DMS 273 treated with DMSO at 0.1 percent for 48 hours (cell line): Measurements from ENCODE around the gene NFKB1.

Experiments used
- DNase-seq: peaks from one replicate; lab custom pipeline; 2025; lab: John Stamatoyannopoulos, UW

Gene NFKB1

DNA sequence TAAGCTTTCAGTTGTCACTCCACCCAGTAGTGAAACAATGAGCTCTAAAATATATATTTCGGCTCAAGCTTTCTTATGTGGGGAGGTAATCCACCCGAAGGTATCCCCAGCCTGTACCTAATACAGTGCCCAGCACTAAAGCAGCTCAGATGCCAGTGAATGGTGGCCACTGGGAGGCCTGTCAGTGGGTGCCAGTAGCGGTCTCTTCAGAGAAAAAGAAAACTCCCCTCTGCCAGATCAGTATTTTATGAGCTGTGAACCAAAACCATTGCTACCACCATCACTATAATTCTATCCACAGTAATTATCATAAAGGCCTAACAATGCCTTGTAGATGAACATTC, 835 bp upstream of the NFKB1 start:
- DNase-seq = no peak

DNA sequence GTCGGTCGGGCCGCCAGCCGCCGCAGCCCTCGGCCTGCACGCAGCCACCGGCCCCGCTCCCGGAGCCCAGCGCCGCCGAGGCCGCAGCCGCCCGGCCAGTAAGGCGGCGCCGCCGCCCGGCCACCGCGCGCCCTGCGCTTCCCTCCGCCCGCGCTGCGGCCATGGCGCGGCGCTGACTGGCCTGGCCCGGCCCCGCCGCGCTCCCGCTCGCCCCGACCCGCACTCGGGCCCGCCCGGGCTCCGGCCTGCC, 213 bp downstream of the NFKB1 start:
- no peak for DNase-seq

DNA sequence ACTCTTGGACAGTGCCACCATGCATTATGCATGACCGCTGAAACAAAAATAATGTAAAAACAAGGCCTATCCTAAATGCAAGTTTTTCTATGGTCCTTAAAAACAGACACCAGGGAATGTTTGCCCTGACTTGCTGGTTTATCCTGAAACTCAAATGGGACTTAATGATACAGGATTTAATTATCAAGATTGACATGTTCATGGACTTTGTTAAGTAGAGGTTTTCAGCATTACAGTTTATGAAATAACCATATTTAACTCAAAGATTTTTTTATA, 1.3 kb downstream of the NFKB1 start:
- DNase-seq = no peak

DNA sequence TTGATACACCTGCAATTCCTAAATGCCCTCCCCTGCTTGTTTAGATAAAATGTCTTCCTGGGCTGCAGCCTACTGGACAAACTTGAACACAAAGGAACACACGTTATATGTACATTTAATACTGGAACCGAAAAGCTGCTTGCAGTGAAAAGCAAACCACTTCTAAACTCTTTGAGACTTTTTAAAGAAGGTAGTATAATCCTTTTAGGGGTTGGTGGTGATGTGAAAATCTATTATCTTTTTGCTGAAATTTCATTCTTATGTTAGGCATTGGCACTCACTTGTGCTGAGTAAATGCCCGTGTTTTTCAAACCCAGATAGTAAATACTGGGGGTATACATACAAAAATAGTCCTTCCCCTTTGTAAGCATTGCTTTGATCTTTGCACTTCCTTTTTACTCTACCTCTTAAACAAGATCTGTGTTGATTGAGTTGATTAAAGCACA, 2.2 kb downstream of the NFKB1 start:
- DNase-seq = no peak

DNA sequence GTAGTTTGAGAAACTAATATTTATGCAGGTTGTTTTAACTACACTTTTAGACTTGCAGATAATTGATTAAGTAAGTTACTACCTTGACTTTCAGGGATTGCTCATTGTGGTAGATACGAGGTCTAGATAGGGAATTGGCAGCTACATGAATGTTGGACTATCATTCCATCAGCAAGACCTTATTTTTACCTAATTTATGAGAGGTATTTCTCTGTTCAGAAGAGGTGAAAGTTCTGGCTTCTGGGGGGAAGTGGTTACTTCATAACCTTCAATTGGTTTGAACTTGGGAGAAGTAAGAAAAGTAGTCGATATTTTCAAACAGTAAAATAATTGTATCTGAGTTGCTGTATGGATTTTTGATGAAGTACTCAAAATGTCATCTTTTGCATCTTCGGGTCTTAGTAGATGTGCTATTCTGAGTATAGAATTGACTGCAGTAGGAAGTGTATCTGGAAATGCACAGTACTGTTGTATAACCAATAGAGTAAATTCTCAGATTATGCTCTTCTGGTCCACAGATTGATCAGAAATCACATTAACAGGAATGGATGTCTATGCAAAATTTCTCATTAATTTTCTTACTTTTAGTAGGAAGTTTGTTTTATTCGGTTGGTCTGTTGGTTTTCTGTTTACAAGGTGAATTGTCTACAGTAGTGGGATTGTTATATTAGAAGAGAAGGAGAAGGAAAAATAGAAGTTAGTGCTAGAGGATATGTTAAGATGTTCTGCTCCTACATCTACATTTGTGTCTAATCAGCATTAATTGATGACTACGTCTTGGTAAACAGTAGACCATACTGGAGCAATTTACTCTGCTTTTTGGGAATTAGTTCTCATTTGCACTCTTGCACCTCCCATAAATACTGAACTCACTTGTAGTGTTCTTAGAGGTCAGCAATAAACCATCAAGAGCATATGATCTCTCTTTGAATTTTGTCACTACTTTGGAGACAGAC, 3.0 kb downstream of the NFKB1 start:
- DNase-seq = no peak

DNA sequence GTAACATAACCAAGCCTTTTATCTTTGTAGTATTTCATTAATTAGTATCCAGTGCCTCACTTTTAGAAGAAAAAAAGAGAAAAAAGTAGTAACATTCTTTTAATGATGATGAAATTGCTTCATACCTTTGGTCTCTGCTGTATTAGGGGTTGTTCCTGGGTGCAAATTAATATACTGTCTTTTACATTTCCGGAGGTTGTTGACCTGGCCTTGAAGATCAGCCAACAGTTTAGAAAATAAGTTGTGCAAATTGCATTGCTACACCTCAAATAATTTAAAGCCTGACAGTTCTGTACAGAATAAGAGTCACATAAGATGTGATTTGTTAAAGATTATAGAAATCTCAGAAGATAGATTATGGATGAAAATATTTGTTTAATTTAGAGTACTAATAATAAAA, 3.8 kb downstream of the NFKB1 start:
- DNase-seq = no peak

DNA sequence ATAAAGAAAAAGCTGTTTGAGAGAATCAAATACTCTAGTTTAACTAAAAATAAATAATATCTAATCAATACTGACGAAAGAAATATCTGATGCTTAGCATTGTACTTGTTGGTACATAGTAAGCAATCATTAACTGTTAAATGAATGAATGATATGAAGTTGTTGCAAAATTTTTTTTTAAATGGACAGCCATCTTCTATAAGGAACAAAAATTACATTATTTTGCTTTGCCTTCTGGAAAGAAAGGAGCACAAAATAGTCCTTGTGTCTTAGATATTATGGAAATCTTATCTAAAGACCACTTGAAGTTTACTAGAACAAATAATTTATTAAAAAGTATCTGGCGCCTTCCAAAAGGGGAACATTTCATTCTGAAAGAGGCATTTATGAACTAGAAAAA, 4.5 kb downstream of the NFKB1 start:
- DNase-seq = no peak

DNA sequence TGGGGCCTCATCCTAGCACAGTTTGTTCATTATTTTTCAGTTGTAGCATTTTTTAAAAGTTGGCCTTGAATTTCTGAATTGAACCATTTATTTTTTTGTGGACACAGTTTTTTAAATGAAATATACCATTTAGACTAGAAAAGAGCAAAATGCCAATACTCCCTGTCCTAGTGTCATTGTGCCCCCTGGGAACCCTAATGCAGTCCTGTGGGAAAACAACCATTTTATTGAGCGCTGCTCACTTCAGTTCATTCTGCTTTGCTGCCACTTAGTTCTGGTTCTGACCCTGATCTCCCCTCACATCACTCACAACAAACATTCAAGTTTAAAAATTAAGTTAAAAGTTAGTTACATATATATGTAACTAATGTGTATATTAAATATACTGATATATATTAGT, 5.4 kb downstream of the NFKB1 start:
- DNase-seq = no peak

DNA sequence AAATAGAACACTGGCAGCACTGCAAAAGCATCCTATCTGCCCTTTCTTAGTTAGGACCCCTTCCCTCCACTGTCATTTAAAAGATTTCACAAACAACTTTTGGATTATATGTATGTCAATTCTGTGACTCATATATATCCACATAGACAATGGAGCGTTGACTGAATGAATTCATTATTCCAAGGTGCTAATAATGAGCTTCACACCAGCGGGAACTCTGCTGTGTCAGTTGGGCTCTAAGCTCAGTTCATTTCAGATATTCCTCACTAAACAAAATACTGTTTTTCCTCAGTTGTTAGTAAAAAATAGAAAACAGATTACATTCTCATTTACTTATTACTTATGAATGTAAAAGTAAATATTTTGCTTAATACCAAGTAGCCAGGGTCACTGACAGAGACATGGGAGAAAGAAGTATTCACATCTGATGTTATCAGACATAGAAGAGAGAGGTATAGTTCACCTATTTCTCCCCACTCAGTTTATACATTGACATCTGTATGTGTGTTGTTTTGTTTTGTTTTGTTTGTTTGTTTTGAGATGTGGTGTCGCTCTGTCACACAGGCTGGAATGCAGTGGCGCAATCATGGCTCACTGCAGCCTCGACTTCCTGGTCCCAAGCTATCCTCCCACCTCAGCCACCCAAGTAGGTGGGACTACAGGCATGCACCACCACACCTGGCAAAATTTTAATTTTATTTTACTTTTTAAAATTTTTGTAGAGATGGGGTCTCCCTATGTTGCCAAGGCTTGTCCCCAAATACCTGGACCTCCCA, 10.9 kb downstream of the NFKB1 start:
- no peak for DNase-seq

DNA sequence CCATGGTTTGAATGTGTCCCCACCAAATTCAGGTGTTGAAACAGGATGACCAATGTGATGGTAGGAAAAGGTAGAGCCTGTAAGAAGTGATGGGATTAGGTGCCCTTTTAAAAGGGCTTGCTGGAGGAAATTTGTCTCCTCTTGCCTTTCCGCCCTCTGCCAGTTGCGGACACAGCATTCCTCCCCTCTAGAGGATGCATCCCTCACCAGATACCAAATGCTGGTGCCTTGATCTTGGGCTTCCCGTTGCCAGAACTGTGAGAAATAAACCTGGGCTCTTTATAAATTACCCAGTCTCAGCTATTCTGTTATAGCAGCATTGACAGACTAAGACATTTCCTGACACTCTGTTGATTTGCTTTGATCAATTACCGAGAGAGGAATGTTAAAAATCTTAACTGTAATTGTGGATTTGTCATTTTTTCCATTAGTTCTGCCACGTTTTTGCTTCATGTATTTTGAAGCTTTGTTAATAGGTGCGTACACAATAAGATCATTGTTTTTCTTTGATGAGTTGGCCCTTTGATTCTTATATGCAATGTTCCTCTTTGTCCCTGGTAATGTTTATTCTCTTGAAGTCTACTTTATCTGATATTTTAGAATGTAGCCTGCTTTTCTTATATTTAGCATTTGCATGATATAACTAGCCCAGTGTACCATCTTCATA, 13.3 kb downstream of the NFKB1 start:
- no peak for DNase-seq

DNA sequence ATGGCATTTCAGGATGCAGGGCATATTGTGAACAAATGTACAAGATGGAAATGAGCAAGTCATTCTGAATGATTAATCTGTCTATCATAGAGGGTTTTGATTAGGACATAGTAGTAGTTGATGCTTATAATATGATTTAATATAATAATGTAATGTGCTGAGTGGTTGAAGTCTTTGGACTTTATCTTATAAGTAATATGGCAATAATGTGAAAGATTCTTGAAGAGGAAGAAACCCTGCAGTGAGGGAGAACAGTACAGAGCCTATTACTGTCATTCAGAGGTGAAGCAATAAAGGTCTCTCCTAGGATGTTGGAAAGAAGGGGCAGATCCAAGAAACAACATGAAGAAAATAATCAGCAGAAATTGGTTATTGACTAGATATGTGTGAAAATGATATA, 16.6 kb downstream of the NFKB1 start:
- DNase-seq = no peak

DNA sequence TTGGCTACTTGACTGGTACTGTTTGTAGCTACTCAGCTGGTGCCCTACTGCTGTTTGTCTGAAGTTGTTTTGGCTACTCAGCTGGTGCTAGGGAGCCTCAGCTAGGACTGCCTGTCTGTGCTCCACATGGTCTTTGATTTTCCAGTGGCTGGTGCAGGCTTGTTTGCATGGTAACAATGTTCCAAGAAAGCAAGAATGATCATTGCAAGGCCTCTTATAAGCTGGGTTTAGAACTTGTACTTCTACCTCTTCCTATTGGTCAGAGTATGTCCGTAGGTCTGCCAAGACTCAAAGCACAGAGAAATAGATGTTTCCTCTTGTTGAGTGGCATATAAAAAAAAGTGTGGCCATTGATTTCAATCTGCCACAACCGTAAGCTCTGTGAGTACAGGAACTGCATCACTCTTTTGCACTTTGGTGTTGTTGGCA, 17.6 kb downstream of the NFKB1 start:
- no peak for DNase-seq

DNA sequence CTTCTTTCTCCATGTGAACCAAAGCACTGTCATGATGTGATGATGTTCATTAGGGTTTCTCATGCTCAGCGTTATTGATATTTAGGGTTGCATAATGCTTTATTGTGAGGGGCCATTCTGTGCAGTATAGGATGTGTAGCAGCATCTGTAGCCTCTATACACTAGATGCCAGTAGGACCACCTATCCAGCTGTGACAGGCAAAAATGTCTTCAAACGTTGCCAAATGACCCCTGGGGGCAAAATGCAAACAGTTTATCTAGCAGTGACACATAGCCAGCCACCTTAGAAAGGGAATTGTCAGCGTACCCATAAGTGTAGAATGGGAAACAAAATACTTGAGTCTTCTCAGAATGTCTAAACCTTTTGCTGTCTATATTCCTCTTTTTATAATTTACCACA, 18.8 kb downstream of the NFKB1 start:
- DNase-seq = no peak

DNA sequence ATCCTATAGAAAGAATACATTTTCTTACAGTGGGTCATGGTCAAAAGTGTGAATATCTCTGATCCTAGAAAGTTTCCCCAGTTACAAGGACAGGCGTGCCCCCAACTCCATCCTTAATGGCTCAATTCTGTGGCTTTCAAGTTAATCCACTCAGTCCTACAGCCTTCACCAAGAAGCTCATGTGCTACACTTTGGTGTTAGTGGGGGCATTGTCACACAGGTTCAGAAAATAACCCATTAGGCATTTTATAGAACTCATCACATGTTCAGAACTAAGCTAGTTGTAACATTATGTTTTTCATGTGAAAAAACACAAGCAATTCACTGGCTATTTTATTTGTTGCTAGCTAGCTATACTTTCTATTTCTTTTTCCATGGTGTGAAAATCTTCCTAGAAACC, 20.4 kb downstream of the NFKB1 start:
- no peak for DNase-seq

DNA sequence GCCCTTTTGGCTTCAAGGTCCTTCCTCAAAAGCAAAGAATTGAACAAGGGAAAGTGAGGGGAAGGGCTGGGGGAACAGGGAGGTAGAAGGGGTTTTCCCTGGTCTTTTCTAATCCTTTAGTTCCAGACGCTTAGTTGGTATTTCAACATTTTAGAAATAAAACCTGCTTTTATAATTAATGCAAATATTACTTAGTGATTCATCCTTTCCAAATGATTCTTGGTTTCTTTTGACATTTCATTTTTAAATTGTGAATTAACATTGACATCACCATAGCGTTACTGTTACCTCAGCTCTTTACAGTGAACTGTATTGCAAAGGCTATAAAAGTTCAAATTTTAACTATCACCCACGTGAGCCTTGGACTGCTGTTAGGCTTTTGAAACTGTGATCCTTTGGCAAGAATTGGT, 20.9 kb downstream of the NFKB1 start:
- DNase-seq = no peak

DNA sequence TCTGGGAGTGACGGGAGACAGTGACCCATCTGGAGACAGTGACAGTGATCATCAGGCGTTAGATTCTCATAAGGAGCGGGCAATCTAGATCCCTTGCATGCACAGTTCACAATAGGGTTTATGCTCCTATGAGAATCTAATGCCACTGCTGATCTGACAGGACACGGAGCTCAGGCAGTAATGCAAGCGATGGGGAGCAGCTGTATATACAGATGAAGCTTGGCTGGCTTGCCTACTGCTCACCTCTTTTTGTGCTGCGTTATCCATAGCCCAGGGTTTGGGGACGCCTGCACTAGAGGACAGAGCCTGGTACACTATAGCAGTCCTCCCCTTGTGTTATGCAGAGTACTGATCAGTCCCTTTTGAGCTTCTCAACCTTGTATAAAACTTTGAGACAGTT, 23.5 kb downstream of the NFKB1 start:
- no peak for DNase-seq

DNA sequence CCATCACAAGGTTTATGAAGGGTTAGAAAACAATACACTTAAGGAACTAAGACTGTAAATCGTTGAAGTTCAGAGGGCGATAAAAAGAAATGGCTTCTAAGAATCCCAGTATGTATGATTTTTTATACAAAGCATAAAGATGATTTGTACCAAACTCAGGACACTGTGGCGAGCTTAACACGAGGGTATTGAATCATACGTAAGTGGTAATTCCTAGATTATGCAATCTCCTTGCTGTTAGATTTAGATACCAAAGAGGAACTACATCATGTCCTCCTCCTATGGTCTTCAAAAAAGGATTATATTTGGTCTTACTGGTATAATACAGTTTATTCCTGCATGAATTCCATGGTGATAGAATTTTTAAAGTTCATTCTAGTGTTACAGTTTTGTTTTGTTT, 23.9 kb downstream of the NFKB1 start:
- DNase-seq = no peak

DNA sequence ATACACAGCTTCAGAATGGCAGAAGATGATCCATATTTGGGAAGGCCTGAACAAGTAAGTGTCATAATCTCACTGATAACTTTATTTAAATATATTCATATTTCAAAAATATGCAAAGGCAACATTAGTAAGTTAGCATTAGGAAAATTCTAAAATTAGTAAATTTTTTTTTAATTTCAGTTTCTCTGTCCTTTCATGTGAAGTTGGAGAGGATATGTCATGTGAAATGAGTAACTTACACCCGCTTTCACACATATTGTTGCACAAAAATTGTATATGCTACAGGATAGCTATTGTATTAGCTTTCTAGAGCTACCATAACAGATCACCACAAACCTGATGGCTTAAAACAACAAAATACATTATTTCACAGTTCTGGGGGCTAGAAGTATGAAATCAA, 24.3 kb downstream of the NFKB1 start:
- no peak for DNase-seq

DNA sequence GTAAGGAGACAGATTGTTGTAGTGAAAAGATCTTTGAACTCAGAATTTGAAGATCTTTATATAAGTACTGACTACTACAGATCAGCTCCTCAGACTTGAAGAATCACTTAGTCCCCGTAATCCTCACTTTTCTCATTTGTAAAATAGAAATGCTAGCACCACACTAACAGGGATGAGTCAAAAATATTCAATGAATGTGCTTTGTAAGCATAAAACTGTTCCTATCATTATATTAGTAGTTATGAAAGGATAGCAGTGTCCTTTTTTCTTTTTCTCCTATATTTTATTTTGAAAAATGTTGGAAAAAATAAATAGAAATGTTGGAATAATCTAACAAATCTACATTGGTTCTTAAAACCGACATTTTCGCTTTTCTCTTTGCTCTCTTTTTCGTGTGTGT, 25.4 kb downstream of the NFKB1 start:
- DNase-seq = no peak

DNA sequence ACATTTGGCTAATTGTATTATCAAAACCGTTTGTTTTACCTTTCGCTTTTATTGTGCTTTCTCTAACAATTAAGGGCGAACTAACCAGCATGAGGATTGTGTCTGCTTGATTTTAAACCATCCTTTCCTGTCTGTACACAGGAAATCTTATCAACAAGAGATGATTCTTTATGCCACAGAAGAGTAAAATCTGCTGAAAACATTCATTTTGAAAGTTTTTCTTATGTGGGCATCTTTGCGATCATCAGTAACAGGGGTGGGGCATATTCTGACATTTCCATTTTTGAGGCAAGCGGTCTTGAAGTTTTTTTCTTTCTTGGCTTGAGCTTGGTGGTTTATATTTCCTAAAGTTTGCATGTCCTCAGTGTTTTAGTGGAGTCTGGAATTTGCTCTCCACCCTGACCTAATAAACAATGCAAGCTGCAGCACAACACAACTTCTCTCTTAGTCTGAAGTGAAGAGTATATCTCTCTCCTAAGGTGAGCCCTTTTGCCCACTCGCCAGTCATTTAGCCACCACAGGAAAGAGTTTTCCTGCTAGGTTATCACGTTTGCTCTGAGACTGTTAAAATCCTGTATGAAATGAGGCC, 26.6 kb downstream of the NFKB1 start:
- no peak for DNase-seq

DNA sequence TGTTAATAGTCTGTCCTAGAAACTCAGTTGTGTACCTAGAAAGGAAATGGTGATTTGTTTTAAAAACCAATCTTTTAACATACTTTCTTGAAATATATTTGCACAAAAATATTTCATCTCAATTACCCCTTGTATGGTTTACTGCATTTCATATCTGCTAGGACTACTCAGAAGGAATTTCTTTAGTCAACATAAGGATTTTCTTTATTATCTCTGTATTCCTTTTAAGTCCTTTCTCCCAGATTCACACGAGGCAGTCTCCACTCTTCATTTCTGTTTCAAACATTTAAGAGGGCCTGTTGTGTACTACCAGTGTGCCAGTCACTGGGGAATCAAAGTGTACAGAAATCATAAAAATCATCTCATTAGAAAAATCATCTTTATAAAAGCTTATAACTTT, 28.8 kb downstream of the NFKB1 start:
- no peak for DNase-seq

DNA sequence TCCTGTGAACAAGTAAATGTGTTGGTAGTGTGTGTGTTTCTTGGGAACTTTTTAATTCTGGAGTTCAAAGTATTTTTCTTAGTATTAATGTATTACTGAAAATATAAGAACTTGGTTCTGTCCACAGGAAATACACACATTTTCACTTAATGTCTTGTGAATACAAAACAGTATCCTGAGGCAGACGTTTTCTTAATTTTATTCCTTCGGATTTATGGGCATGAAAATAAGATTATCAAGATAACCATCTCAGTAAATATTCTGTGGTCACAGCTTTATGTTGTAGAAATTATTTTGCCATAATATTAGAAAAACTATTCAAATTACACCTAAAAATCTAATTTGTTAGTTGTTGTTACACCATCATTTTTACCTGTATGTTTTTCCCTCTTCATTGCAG, 29.8 kb downstream of the NFKB1 start:
- DNase-seq = no peak

DNA sequence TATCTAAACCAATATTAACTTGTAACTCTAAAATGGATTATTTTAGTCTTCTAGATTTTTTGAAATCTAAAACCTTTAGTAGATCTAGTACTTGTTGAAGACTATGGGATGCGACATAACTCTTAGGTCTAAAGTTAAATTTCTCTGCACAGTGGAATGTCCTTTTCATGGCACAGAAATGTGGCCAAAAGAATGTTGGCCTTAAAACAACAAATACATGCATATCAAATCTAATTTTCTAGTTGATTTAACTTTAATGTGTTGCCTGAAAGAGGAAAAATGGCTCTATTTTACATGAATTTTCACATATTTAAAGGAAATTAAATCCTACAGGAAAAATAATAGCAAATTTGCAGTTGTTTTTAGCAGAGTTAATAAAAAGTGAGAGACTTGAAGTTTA, 30.3 kb downstream of the NFKB1 start:
- DNase-seq = no peak
